ENCODE measurements around the gene SH3BP5L. TPM values are rescaled to one million over a fixed set of nuclear protein-coding genes. Genes with fewer than 3 reads are reported as not detected.

The SH3BP5L gene
- total and polyA plus RNA-seq, 2 of the 8 experiments (the other 6 are each of a cell fraction or from before 2014, with no cell fraction given), result 20.2 to 28.4 TPM

DNA sequence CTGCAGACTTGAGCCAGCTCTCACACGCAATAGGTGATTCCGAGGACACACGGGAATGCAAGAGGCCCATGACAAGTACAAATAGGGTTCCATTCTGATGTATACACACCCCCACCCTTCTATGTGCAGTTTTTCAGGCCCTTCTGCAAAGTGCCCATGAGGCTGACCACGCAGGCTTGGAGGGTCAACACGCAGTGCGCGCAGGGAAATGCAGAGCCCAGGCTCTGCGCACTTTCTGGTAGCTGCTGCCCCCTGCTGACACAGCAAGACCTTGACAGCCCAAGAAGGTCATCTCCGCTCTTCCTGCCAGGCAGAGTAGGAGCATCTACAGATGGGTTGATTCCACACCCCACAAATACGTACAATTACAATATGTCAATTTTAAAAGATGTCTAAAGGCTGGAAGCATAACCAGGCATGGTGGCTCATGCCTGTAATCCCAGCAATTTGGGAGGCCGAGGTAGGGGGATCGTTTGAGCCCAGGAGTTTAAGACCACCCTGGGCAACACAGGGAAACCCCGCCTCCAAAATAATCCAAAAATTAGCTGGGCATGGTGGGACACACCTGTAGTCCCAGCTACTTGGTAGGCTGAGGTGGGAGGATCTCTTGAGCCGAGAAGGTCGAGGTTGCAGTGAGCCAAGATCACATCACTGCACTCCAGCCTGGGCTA, 18.5 kb downstream of the SH3BP5L start:
- POLR2A ChIA-PET (ENCODE audit: partially characterized antibody), result interaction anchor here (0.9 to 2.0 kb wide), 4 partner anchors 9 to 99 kb away, joined by 3 to 8 read pairs (median 4); partner anchors contain the start of gene PGBD2
- WGBS, 2 experiments (ENCODE audit: extremely low coverage in 1 of 2, insufficient coverage in 1 of 2, insufficient read length in 1 of 2, insufficient replicate concordance in 2 of 2, low coverage in 1 of 2, low lambda C conversion rate in 2 of 2, missing lambda C conversion rate in 1 of 2), result 74% methylated on average over 15 of the region's 15 CpGs; no CpG with 5 or more reads in 1 of the 2 experiments
- TF ChIP-seq NANOG (IDR thresholded peaks at IDR 0.05; ENCODE audit: insufficient read depth, low read depth, low read length, poor library complexity, severe bottlenecking), result no peak
- TF ChIP-seq NRF1 (IDR thresholded peaks at IDR 0.05; ENCODE audit: low read depth, low read length), result no peak
- TF ChIP-seq SP4 (IDR thresholded peaks at IDR 0.05; ENCODE audit: low read length), result no peak
- TF ChIP-seq TAF1 (IDR thresholded peaks at IDR 0.05; ENCODE audit: low read depth, low read length), result no peak
- TF ChIP-seq EZH2 (IDR thresholded peaks at IDR 0.05; ENCODE audit: low read depth, low read length, severe bottlenecking), result no peak
- no peak for TF ChIP-seq HDAC2 (IDR thresholded peaks at IDR 0.05; ENCODE audit: borderline replicate concordance in 1 of 2, low read depth in 2 of 2, low read length in 2 of 2)
- TF ChIP-seq RBBP5 (IDR thresholded peaks at IDR 0.05; ENCODE audit: borderline replicate concordance, low read depth, low read length), result no peak
- TF ChIP-seq GABPA (IDR thresholded peaks at IDR 0.05; ENCODE audit: borderline replicate concordance, insufficient read depth, low read length), result no peak
- no peak for TF ChIP-seq TAF7 (optimal IDR thresholded peaks at IDR 0.05; ENCODE audit: borderline replicate concordance, low read depth, low read length)
- no peak for TF ChIP-seq JUND (IDR thresholded peaks at IDR 0.05; ENCODE audit: low read length)

More for the DNA sequence above, 18.5 kb downstream of the SH3BP5L start:
- no peak overlapping the region for H4K8ac ChIP-seq (ENCODE audit: extremely low read depth, insufficient read depth, low read length)
- no peak overlapping the region for H2BK15ac ChIP-seq (ENCODE audit: low read length)
- H3K4me2 ChIP-seq (ENCODE audit: insufficient read depth in 1 of 2, low read depth in 2 of 2, low read length in 2 of 2), result no peak overlapping the region
- DNase-seq (ENCODE audit: low read depth in 1 of 2, low spot score in 2 of 2) (peak in 1 of 2 experiments; percentile 76), FAIRE-seq (no peak)
- H3K14ac ChIP-seq (ENCODE audit: insufficient read length), result no peak overlapping the region
- no peak overlapping the region for H2BK12ac ChIP-seq (ENCODE audit: low read depth, low read length)
- H3K23ac ChIP-seq (ENCODE audit: insufficient read length), result no peak overlapping the region
- no peak overlapping the region for H2BK120ac ChIP-seq (replicated peaks; ENCODE audit: low read depth, low read length)
- CTCF ChIA-PET (ENCODE audit: partially characterized antibody), result interaction anchor here (0.6 to 4.0 kb wide), 17 partner anchors 9 to 435 kb away, joined by 3 to 14 read pairs (median 3); partner anchors contain the start of genes SH3BP5L and ZNF672
- no peaks in the 10 kb centered on the region for H4K20me1 ChIP-seq (replicated peaks in 1 of 2; ENCODE audit: control insufficient read depth in 1 of 2, insufficient read depth in 2 of 2, low read length in 2 of 2)
- H3K4me3 ChIP-seq (ENCODE audit: extremely low read depth in 1 of 4, insufficient read depth in 2 of 4, low read depth in 3 of 4, low read length in 4 of 4), result no peak overlapping the region
- H3K36me3 ChIP-seq (ENCODE audit: control insufficient read depth in 2 of 4, insufficient read depth in 4 of 4, low read length in 3 of 4), result peaks cover 0 to 6% (median 0%) of the 10 kb centered on the region in 4 experiments; a peak in 1 of 8 replicates
- H3K27me3 ChIP-seq (replicated peaks in 1 of 4; ENCODE audit: control insufficient read depth in 3 of 4, extremely low read depth in 1 of 4, insufficient read depth in 3 of 4, low read length in 3 of 4), result no peaks in the 10 kb centered on the region
- no peak overlapping the region for H3K9ac ChIP-seq (replicated peaks in 1 of 4; ENCODE audit: extremely low read depth in 1 of 4, low read depth in 3 of 4, low read length in 3 of 4)
- H2BK5ac ChIP-seq (ENCODE audit: low read depth, low read length), result no peak overlapping the region
- no peak overlapping the region for H3K4ac ChIP-seq (replicated peaks; ENCODE audit: insufficient read length, low read depth, low read length)
- H2AK5ac ChIP-seq (ENCODE audit: low read depth, low read length), result no peak overlapping the region
- H3K56ac ChIP-seq (replicated peaks; ENCODE audit: insufficient read length, low read depth, low read length), result no peak overlapping the region
- no peaks in the 10 kb centered on the region for H3K79me2 ChIP-seq (ENCODE audit: control insufficient read depth in 1 of 2, insufficient read depth in 2 of 2, low read length in 2 of 2)
- no peaks in the 10 kb centered on the region for H3K23me2 ChIP-seq (ENCODE audit: low read depth, low read length)
- H3K9me3 ChIP-seq (ENCODE audit: insufficient read depth in 2 of 2, low read depth in 1 of 2, low read length in 1 of 2), result peaks cover 23 to 37% of the 10 kb centered on the region in 2 experiments
- H4K5ac ChIP-seq (ENCODE audit: insufficient read length, low read depth, low read length), result no peak overlapping the region
- no peak overlapping the region for H2BK20ac ChIP-seq (ENCODE audit: low read length)
- H3K18ac ChIP-seq (ENCODE audit: extremely low read depth, low read length), result no peak overlapping the region
- H3K79me1 ChIP-seq (ENCODE audit: low read depth, low read length), result no peaks in the 10 kb centered on the region
- H3K27ac ChIP-seq (ENCODE audit: low read depth, low read length), result no peak overlapping the region
- H4K91ac ChIP-seq (replicated peaks; ENCODE audit: insufficient read length, low read length), result no peak overlapping the region
- H2AFZ ChIP-seq (ENCODE audit: low read length), result no peak overlapping the region
- no peaks in the 10 kb centered on the region for H3K4me1 ChIP-seq (replicated peaks in 1 of 4; ENCODE audit: control insufficient read depth in 3 of 4, insufficient read depth in 4 of 4, low read length in 3 of 4)

Measured in H1 (cell line).